ENCODE measurements around the gene UBR4.
"Not testable (repeated sequence)": the region's sequence is repeated elsewhere in the genome, so short reads cannot be mapped to it uniquely, and the experiment has no call there.

The UBR4 gene

GRCh38 chr1:19187852-19188251 lies 22.2 kb downstream of the UBR4 start:
- no peak for DNase-seq

GRCh38 chr1:19186001-19186400 lies 24.1 kb downstream of the UBR4 start:
- DNase-seq = no peak

- no peak for DNase-seq
These were observed 27.8 kb downstream of the UBR4 start for GRCh38 chr1:19182223-19182622.

GRCh38 chr1:19180265-19180657 lies 29.8 kb downstream of the UBR4 start:
- DNase-seq = not testable (repeated sequence)

GRCh38 chr1:19179597-19180264 lies 30.3 kb downstream of the UBR4 start:
- peak in 1 of 2 experiments; percentile 11 for DNase-seq

- no peak for DNase-seq
These were observed 31.2 kb downstream of the UBR4 start for GRCh38 chr1:19178734-19179398.

- no peak for DNase-seq
These were observed 32.3 kb downstream of the UBR4 start for GRCh38 chr1:19177811-19178210.

GRCh38 chr1:19169642-19170041 lies 40.4 kb downstream of the UBR4 start:
- no peak for DNase-seq

- DNase-seq = no peak
These were observed 42.9 kb downstream of the UBR4 start for GRCh38 chr1:19167140-19167539.

- no peak for DNase-seq
These were observed 44.0 kb downstream of the UBR4 start for GRCh38 chr1:19166066-19166465.

GRCh38 chr1:19165501-19165900 lies 44.6 kb downstream of the UBR4 start:
- no peak for DNase-seq

- no peak for DNase-seq
These were observed 45.6 kb downstream of the UBR4 start for GRCh38 chr1:19164274-19165015.

GRCh38 chr1:19163261-19163660 lies 46.8 kb downstream of the UBR4 start:
- DNase-seq = peak in 1 of 2 experiments; percentile 3

- no peak for DNase-seq
These were observed 49.2 kb downstream of the UBR4 start for GRCh38 chr1:19160831-19161230.

- DNase-seq = no peak
These were observed 52.4 kb downstream of the UBR4 start for GRCh38 chr1:19157653-19158052.

- no peak for DNase-seq
These were observed 53.4 kb downstream of the UBR4 start for GRCh38 chr1:19156676-19157075.

GRCh38 chr1:19154876-19155275 lies 55.2 kb downstream of the UBR4 start:
- DNase-seq = no peak

- no peak for DNase-seq
These were observed 56.9 kb downstream of the UBR4 start for GRCh38 chr1:19153169-19153568.

- no peak for DNase-seq
These were observed 58.5 kb downstream of the UBR4 start for GRCh38 chr1:19151537-19151936.

GRCh38 chr1:19149736-19150135 lies 60.3 kb downstream of the UBR4 start:
- DNase-seq = no peak

- DNase-seq = no peak
These were observed 69.6 kb downstream of the UBR4 start for GRCh38 chr1:19140465-19140864.

GRCh38 chr1:19139711-19140110 lies 70.4 kb downstream of the UBR4 start:
- DNase-seq = no peak

- no peak for DNase-seq
These were observed 71.0 kb downstream of the UBR4 start for GRCh38 chr1:19138958-19139581.

GRCh38 chr1:19138331-19138730 lies 71.7 kb downstream of the UBR4 start:
- no peak for DNase-seq
